H9 (cell line): ENCODE data around the gene TRIM17. TPM values are rescaled to one million over a fixed set of nuclear protein-coding genes. Genes with fewer than 3 reads are reported as not detected.

Experiments
- DNase-seq: peaks from one replicate; pipeline ENCODE4 v3.0.0-alpha.2; 2017
- H2AFZ ChIP-seq: one replicate; pipeline ENCODE4 v1.6.1; 2013; ENCODE audit warnings: mild to moderate bottlenecking, low read length, control low read depth, moderate library complexity
- H2AK5ac ChIP-seq: 2 replicates; pipeline ENCODE4 v1.6.1; 2013; ENCODE audit warnings: low read length, control low read depth, mixed read lengths; ENCODE audit not compliant: insufficient read length
- H2BK120ac ChIP-seq: one replicate; pipeline ENCODE4 v1.6.1; 2013; ENCODE audit warnings: low read depth, mild to moderate bottlenecking, low read length, control low read depth, inconsistent platforms; ENCODE audit not compliant: poor library complexity, severe bottlenecking
- H2BK12ac ChIP-seq: 2 replicates; pipeline ENCODE4 v1.6.1; 2013; ENCODE audit warnings: low read length, control low read depth, mixed read lengths, low read depth; ENCODE audit not compliant: insufficient read length
- H2BK15ac ChIP-seq: 2 replicates; pipeline ENCODE4 v1.6.1; 2013; ENCODE audit warnings: low read depth, low read length, control low read depth
- H2BK20ac ChIP-seq: one replicate; pipeline ENCODE4 v1.6.1; 2013; ENCODE audit warnings: low read depth, mild to moderate bottlenecking, low read length, control low read depth, inconsistent platforms; ENCODE audit not compliant: poor library complexity, severe bottlenecking
- H2BK5ac ChIP-seq: 2 replicates; pipeline ENCODE4 v1.6.1; 2013; ENCODE audit warnings: low read length, control low read depth, mixed read lengths; ENCODE audit not compliant: insufficient read length
- H3K14ac ChIP-seq: 2 replicates; pipeline ENCODE4 v1.6.1; 2013; ENCODE audit warnings: low read length, control low read depth; ENCODE audit not compliant: insufficient read depth
- H3K18ac ChIP-seq: 2 replicates; pipeline ENCODE4 v1.6.1; 2013; ENCODE audit warnings: low read depth, mild to moderate bottlenecking, mixed read lengths, low read length, control low read depth; ENCODE audit not compliant: insufficient read length
- H3K23ac ChIP-seq: 2 replicates; pipeline ENCODE4 v1.6.1; 2013; ENCODE audit warnings: low read length, control low read depth, mixed read lengths, low read depth; ENCODE audit not compliant: insufficient read length
- H3K23me2 ChIP-seq: 2 replicates; pipeline ENCODE4 v1.6.1; 2013; ENCODE audit warnings: low read depth, mild to moderate bottlenecking, mixed read lengths, low read length, control low read depth; ENCODE audit not compliant: insufficient read length, poor library complexity, severe bottlenecking
- H3K27ac ChIP-seq: 2 replicates; pipeline ENCODE4 v1.5.1; 2013; ENCODE audit warnings: low read length, control low read depth, mixed read lengths, low read depth; ENCODE audit not compliant: insufficient read length
- H3K27me3 ChIP-seq: 2 replicates; pipeline ENCODE4 v1.6.1; 2013; ENCODE audit warnings: low read length, control low read depth, inconsistent platforms; ENCODE audit not compliant: insufficient read depth
- H3K4ac ChIP-seq: 2 replicates; pipeline ENCODE4 v1.6.1; 2013; ENCODE audit warnings: low read depth, mild to moderate bottlenecking, control low read depth, inconsistent platforms, low read length, moderate library complexity
- H3K4me1 ChIP-seq: 2 replicates; pipeline ENCODE4 v1.6.1; 2013; ENCODE audit warnings: low read length, control low read depth, inconsistent platforms; ENCODE audit not compliant: insufficient read depth
- H3K4me2 ChIP-seq: 2 replicates; pipeline ENCODE4 v1.6.1; 2013; ENCODE audit warnings: low read length, control low read depth, mixed read lengths; ENCODE audit not compliant: insufficient read length, insufficient read depth
- H3K56ac ChIP-seq: 2 replicates; pipeline ENCODE4 v1.6.1; 2013; ENCODE audit warnings: low read depth, mild to moderate bottlenecking, mixed read lengths, low read length, control low read depth; ENCODE audit not compliant: insufficient read length
- H3K79me1 ChIP-seq: 2 replicates; pipeline ENCODE4 v1.6.1; 2013; ENCODE audit warnings: low read depth, mild to moderate bottlenecking, moderate library complexity, low read length, control low read depth, inconsistent platforms; ENCODE audit not compliant: insufficient read depth, poor library complexity, severe bottlenecking
- H3K79me2 ChIP-seq: 2 replicates; pipeline ENCODE4 v1.6.1; 2013; ENCODE audit warnings: low read length, control low read depth, inconsistent platforms; ENCODE audit not compliant: insufficient read depth
- H3K9ac ChIP-seq: 2 replicates; pipeline ENCODE4 v1.6.1; 2013; ENCODE audit warnings: low read length, control low read depth, mixed read lengths; ENCODE audit not compliant: insufficient read length; ENCODE audit errors: extremely low read depth
- H3K9me3 ChIP-seq: one replicate; pipeline ENCODE4 v1.6.1; 2013; ENCODE audit warnings: low read depth, low read length, inconsistent platforms; ENCODE audit not compliant: control insufficient read depth
- H3T11ph ChIP-seq: one replicate; pipeline ENCODE4 v1.6.1; 2013; ENCODE audit warnings: mild to moderate bottlenecking, low read length, control low read depth, inconsistent platforms
- H4K20me1 ChIP-seq: one replicate; pipeline ENCODE4 v1.6.1; 2013; ENCODE audit not compliant: control insufficient read depth, insufficient read length, insufficient read depth
- H4K5ac ChIP-seq: 2 replicates; pipeline ENCODE4 v1.6.1; 2013; ENCODE audit warnings: low read depth, mild to moderate bottlenecking, mixed read lengths, low read length, control low read depth; ENCODE audit not compliant: insufficient read length
- H4K8ac ChIP-seq: replicated peaks from 2 replicates; pipeline ENCODE4 v1.6.1; 2013; ENCODE audit warnings: low read length, control low read depth, mixed read lengths, low read depth; ENCODE audit not compliant: insufficient read length
- H4K91ac ChIP-seq: 2 replicates; pipeline ENCODE4 v1.6.1; 2013; ENCODE audit warnings: low read depth, mild to moderate bottlenecking, moderate library complexity, mixed read lengths, low read length, control low read depth; ENCODE audit not compliant: insufficient read length
- H3K27ac Mint-ChIP-seq, 3 experiments: 2 replicates in 2 of 3; 3 replicates in 1 of 3; pipeline ENCODE4 v1.8.0; 2020 to 2021; ENCODE audit warnings: mixed read lengths in 3 of 3, mild to moderate bottlenecking in 1 of 3, moderate library complexity in 1 of 3
- H3K27me3 Mint-ChIP-seq: 2 replicates; pipeline ENCODE4 v1.8.0; 2021; ENCODE audit warnings: low read depth, mild to moderate bottlenecking, moderate library complexity, mixed read lengths
- H3K36me3 Mint-ChIP-seq, 3 experiments: 2 replicates in 2 of 3; 3 replicates in 1 of 3; pipeline ENCODE4 v1.8.0; 2020 to 2021; ENCODE audit warnings: low read depth in 3 of 3, mixed read lengths in 3 of 3; ENCODE audit not compliant: insufficient read depth in 1 of 3
- H3K4me1 Mint-ChIP-seq, 2 experiments: 2 replicates each; pipeline ENCODE4 v1.8.0; 2020; ENCODE audit warnings: mixed read lengths in 2 of 2
- H3K4me3 Mint-ChIP-seq, 2 experiments: 2 replicates in 1 of 2; 3 replicates in 1 of 2; pipeline ENCODE4 v1.8.0; 2020 to 2021; ENCODE audit warnings: mild to moderate bottlenecking in 2 of 2, mixed read lengths in 2 of 2, moderate library complexity in 1 of 2
- H3K9me3 Mint-ChIP-seq, 2 experiments: 2 replicates in 1 of 2; 3 replicates in 1 of 2; pipeline ENCODE4 v1.8.0; 2020; ENCODE audit warnings: mild to moderate bottlenecking in 2 of 2, mixed read lengths in 2 of 2, moderate library complexity in 1 of 2
- WGBS: extraction: QIAGEN DNeasy Blood & Tissue Kit; methylation state at CpG from one replicate; pipeline ENCODE4 v1.1.7; 2013; ENCODE audit warnings: missing lambda C conversion rate, low lambda C conversion rate, mixed read lengths; ENCODE audit not compliant: insufficient read length; ENCODE audit errors: extremely low coverage; 5-methylcytosine and 5-hydroxymethylcytosine counted together
- total RNA-seq: library from RNA; stranded (reverse); gene quantifications from 2 replicates; pipeline ENCODE4 v1.2.1, GENCODE V29; 2021
- TF ChIP-seq, protein P1 (sequence below): fragments of 200-600 bp; sonication (generic); conservative IDR thresholded peaks from 3 replicates; pipeline ENCODE4 v1.8.0; 2021; ENCODE audit warnings: antibody characterized with exemption, mild to moderate bottlenecking

The TRIM17 gene
- total RNA-seq, 1 experiment from 2014 or later = 2.8 TPM

GRCh38 chr1:228392111-228392936 lies 24.3 kb downstream of the TRIM17 start:
- H3K36me3 Mint-ChIP-seq = peaks cover 9 to 36% (median 30%) of the 10 kb centered on the region in 3 experiments; a peak in 5 of 7 replicates
- H3K9me3 ChIP-seq = no peaks in the 10 kb centered on the region
- H2AFZ ChIP-seq = no peak overlapping the region
- H3T11ph ChIP-seq = no peak overlapping the region
- H4K5ac ChIP-seq = no peak overlapping the region
- no peak overlapping the region for H2BK20ac ChIP-seq
- H3K23me2 ChIP-seq = no peaks in the 10 kb centered on the region
- no peak overlapping the region for H4K91ac ChIP-seq
- no peak overlapping the region for H3K14ac ChIP-seq
- no peak overlapping the region for H3K27ac ChIP-seq
- H2BK5ac ChIP-seq = no peak overlapping the region
- H3K4me3 Mint-ChIP-seq = no peak overlapping the region
- H4K20me1 ChIP-seq = no peaks in the 10 kb centered on the region
- H3K56ac ChIP-seq = no peak overlapping the region
- no CpG with 5 or more reads among the region's 12 CpGs for WGBS
- H3K9me3 Mint-ChIP-seq = no peaks in the 10 kb centered on the region
- H4K8ac ChIP-seq = no peak overlapping the region
- no peak overlapping the region for H3K9ac ChIP-seq
- no peak overlapping the region for H2AK5ac ChIP-seq
- no peaks in the 10 kb centered on the region for H3K27me3 ChIP-seq
- TF ChIP-seq, protein P1, sequence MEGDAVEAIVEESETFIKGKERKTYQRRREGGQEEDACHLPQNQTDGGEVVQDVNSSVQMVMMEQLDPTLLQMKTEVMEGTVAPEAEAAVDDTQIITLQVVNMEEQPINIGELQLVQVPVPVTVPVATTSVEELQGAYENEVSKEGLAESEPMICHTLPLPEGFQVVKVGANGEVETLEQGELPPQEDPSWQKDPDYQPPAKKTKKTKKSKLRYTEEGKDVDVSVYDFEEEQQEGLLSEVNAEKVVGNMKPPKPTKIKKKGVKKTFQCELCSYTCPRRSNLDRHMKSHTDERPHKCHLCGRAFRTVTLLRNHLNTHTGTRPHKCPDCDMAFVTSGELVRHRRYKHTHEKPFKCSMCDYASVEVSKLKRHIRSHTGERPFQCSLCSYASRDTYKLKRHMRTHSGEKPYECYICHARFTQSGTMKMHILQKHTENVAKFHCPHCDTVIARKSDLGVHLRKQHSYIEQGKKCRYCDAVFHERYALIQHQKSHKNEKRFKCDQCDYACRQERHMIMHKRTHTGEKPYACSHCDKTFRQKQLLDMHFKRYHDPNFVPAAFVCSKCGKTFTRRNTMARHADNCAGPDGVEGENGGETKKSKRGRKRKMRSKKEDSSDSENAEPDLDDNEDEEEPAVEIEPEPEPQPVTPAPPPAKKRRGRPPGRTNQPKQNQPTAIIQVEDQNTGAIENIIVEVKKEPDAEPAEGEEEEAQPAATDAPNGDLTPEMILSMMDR = no peak
- DNase-seq = no peak
- H3K27me3 Mint-ChIP-seq = peaks cover 6% of the 10 kb centered on the region
- H3K79me2 ChIP-seq = no peaks in the 10 kb centered on the region
- H3K27ac Mint-ChIP-seq = no peak overlapping the region
- H2BK15ac ChIP-seq = no peak overlapping the region
- H3K18ac ChIP-seq = no peak overlapping the region
- H2BK12ac ChIP-seq = no peak overlapping the region
- H3K79me1 ChIP-seq = no peaks in the 10 kb centered on the region
- no peak overlapping the region for H2BK120ac ChIP-seq
- H3K23ac ChIP-seq = no peak overlapping the region
- no peak overlapping the region for H3K4me2 ChIP-seq
- no peaks in the 10 kb centered on the region for H3K4me1 Mint-ChIP-seq
- no peak overlapping the region for H3K4ac ChIP-seq
- no peaks in the 10 kb centered on the region for H3K4me1 ChIP-seq
